HTERT RPE-1 (cell line): ENCODE data around the gene SAMD4B.

ENCODE experiments used
- in situ Hi-C: fragments of 300-500 bp; cut with MboI; formaldehyde crosslinking; loops from 4 replicates; pipeline ENCODE4 v1.14.3; 2020; ENCODE audit warnings: low sequenced_read_pairs

SAMD4B gene

DNA sequence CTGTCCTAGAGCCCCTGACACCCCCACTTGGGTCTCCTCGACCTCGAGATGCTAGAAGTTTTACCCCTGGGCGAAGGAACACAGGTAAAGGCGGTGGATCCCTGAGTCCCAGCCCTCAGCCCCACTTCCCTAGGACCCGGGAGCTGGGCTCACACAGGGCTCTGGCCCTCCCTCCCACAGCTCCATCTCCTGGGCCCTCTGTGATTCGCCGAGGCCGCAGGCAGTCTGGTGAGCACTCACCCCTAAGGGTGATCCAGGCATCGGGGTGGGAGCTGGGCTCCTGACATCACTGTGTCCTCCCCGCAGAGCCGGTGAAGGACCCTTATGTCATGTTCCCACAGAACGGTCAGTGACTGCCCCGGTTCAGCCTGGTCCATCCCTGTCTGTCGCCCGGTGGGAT is 78.5 kb downstream of the SAMD4B start:
- in situ Hi-C loops, result no loop called here

DNA sequence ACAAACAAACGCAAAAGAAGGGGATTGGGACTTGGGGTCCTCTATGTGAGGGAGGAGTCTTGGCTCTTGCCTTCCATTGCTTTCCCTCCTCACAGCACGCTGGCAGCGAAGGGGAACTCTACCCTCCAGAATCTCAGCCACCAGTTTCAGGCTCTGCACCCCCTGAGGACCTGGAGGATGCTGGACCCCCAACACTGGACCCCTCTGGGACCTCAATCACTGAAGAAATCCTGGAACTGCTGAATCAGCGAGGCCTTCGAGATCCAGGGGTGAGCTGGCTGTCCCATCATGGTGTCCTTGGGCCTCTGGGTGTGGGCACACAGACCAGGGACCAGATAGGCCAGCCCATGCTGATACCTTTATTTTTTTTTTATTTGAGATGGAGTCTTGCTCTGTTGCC is 79.8 kb downstream of the SAMD4B start:
- in situ Hi-C loops, result no loop called here

DNA sequence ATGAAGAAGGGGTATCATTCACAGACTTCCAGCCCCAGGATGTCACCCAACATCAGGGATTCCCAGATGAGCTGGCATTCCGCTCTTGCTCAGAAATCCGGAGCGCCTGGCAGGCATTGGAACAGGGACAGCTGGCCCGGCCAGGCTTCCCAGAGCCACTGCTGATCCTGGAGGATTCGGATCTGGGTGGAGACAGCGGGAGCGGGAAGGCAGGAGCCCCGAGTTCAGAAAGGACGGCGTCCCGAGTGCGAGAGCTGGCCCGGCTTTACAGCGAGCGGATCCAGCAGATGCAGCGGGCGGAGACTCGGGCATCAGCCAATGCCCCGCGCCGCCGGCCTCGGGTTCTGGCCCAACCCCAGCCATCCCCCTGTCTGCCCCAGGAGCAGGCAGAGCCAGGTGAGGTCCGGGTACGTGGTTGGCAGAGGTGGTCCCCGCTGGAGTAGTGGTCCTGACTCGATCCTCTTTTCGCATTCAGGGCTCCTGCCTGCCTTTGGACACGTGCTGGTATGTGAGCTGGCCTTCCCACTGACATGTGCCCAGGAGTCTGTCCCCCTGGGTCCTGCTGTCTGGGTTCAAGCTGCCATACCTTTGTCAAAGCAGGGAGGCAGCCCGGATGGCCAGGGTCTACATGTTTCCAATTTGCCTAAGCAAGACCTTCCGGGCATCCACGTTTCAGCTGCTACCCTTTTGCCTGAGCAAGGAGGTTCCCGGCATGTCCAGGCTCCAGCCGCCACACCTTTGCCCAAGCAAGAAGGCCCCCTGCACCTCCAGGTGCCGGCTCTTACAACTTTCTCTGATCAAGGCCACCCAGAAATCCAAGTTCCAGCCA is 81.3 kb downstream of the SAMD4B start:
- in situ Hi-C loops, result no loop called here

DNA sequence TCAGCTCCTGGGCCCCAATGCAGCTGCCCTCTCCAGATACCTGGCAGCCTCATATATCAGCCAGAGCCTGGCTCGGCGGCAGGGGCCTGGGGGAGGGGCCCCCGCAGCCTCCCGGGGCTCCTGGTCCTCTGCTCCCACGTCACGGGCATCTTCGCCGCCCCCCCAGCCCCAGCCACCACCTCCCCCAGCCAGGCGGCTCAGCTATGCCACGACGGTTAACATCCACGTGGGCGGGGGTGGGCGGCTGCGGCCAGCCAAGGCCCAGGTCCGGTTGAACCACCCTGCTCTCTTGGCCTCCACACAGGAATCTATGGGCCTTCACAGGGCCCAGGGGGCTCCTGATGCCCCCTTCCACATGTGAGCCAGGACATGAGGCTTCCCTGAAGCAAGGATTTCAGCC is 82.7 kb downstream of the SAMD4B start:
- in situ Hi-C loops, result no loop called here

DNA sequence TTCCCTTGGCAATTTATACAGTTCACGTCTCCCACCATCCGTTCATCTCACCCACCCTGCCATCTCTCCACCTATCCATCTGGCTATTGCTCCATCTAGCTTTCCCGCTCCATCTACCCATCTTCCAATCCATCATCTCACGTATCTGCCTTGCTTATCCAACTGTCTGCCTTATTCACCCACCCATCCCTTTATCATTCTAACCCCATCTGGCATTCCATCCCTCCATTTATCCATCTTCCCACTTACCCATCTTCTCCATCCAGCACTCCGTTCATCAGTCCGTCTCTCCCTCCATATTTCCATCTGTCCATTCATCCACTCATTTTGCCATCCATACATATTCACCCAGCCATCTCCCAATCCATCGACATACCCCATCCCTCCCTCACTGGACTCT is 83.5 kb downstream of the SAMD4B start:
- in situ Hi-C loops, result no loop called here

DNA sequence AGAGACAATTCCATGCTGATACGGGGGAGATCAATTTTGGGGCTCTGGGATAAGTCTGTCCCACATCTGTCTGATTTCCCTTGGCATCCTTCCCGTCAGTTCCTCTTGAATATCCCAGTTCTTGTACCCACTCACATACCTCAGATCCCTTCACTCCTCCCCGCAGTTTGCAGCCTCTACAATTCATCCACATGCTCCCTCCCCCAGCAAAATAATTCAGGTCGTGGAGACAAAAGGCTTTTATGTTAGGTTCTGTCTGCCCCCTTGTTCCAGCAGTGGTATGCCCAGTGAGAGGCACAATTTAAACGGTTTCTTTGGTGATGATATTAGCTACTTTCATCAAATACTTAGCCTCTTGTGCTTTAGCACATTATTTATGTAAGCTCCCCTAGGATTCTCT is 83.9 kb downstream of the SAMD4B start:
- in situ Hi-C loops, result no loop called here

DNA sequence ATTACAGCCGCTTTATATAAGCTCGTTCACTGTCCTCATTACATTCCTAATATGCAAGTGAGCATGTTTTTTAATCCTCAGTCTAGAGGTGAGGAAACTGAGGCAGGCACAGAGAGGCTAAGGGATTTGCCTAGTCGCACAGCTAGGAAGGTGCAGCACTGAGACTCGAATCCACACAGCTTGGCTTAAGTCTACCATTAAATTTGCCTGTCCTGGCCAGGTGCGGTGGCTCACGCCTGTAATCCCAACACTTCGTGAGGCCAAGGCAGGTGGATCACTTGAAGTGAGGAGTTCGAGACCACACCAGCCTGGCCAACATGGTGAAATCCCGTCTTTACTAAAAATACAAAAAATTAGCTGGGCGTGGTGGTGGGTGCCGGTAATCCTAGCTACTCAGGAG is 85.5 kb downstream of the SAMD4B start:
- in situ Hi-C loops, result no loop called here

DNA sequence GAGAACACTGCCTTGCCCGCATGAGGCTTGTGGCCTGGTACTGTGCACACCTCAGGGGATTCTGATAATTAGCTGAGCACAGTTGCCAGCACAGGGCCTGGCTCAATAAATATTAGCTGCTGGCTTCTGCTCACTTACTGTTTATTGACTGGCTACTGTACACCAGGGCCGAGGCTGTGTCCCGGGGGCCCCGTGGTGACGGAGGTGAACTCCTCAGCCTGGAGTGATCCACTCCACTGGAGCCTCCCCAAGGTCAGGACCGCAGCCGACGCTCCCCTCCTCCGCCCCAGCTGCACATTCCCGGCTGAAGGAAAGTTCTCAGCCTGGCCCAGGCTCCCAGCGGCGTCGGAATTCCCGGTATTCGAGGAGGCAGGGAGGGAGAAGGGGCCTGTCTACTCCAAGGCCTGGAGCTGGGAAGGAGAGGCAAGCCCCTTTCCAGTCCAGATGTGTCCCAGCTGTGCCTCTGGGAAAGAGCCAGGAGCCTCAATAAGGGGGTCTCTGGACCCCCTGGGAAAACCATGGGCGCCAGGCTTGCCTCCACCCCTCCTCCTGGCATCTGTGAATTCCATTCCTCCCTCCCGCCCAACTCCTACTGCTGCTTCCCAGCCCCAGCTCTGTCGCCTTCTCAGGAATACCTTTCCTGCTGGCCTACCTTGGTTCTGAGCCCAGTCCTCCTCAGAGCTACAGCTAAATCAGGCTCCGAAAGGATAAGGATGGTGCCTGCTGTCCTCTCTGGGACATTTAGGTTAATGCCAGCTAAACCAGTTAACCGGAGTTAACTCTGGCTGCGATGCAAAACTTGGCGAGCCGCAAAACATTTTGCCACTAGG is 86.3 kb downstream of the SAMD4B start:
- in situ Hi-C loops, result no loop called here

DNA sequence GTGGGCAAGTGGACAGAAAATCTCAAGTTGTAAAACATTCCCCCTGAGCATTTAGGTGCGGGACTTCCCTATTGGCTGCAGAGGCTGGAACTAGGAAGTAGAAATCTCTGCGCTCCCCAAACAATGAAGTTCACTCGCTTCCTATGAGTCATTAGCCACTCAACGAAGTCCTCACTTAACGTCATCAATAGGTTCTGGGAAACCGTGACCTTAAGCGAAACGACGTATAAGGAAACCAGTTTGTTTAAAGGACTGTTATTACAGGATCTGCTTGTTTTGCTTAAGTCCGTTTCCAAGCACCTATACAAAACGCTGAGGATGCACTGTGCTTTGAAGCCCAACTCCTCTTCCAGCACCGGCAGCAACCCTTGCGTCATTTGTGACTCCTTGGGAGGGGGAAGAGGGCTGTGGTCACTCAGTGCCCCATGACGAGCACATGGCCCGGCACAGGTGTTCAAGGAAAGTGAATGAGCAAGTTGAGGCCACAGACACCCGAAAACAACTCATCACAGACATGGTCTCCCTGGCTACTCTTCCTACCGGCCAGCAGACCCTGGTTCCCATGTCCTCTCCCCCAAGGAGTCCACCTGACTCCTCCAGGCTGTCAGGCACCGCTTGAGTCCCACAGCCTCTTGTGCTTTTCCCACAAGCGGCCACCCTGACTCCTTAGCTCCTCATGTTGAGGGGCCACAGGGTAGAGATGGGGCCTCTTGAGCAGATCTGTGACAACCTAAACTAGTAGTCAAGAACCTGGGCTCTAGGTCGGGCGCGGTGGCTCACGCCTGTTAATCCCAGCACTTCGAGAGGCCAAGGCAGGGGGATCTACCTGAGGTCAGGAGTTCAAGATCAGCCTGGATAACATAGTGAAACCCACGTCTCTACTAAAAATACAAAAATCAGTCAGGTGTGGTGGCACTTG is 88.7 kb downstream of the SAMD4B start:
- in situ Hi-C loops, result no loop called here

DNA sequence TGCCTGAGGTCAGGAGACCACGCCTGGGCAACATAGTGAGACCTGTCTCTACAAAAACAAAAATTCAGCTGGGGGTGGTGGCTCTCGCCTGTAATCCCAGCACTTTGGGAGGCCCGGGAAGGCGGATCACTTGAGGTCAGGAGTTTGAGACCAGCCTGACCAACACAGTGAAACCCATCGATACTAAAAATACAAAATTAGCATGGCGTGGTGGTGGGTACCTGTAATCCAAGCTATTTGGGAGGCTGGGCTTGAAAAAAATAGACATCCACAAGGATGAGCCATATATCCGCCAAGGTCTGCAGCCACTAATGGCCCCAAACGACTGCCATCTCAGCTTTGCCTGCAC is 90.4 kb downstream of the SAMD4B start:
- in situ Hi-C loops, result no loop called here

DNA sequence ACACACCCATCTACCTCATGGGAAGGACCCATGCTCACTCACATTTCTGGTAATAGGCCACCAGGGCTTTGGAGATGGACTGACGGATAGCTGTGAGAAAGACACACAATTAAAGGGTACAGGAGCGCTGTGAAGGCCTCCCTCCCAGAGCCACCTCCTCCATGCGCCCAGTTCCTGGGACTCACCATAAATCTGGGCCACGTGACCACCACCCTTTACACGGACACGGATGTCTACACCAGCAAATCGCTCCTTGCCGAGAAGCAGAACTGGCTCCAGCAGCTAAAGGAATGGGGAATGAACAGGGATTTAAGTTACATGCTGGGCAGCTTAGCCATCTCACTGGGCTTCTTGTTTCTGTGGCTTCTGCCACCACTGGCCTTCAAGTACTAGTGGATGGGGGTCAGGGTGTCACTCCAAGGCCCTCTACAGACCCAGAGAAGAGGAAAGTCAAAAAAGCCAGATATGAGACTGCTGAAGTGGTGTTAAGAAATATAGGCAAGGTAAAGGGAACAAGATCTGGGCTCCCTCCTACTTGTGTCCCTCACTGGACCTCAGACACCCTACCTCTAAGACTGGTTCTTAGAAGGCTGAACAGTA is 91.4 kb downstream of the SAMD4B start:
- in situ Hi-C loops, result no loop called here

DNA sequence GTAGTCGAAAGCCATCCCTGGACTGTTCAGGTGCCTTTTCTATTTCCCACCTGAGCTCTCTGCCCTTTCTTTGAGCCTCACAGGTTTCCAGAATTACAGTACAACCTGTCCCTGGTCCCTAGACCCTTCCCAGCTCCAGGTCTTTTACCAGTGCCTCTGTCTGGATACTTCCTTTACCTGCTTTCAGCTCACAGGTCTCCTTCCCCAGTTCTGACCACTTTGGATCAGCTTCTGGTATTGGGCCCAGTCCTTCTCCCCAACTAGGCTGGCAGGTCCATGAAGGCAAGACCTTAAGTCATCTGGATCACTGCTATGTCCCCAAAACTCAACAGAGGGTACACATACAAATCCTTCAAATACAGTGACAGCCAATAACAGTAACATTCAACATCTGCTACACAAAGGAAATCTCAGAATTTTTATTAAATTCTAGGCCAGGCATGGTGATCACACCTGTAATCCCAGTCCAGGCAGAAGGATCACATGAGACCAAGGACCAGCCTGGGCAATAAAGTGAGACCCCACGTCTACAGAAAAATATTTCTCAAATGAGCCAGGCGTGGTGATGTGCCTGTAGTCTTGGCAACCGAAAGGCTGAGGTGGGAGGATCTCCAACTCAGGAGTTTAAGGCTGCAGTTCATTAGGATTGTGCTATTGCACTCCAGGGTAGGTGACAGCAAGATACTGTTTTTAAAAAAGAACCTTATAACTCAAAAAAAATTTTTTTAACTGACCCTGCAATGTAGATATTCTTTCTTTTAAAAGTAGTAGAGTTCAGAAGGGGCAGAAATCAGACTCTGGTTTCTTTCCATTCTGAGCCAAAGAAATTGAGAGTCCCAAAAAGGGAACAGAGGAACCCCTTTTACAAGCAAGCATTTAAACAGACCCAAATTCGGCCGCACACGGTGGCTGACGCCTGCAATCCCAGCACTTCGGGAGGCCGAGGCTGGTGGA is 92.2 kb downstream of the SAMD4B start:
- in situ Hi-C loops, result no loop called here
